Calu3 (cell line): Measurements from ENCODE around the gene GLB1L. TPM values are rescaled to one million over a fixed set of nuclear protein-coding genes. Genes with fewer than 3 reads are reported as not detected.

Source experiments
- Bru-seq: library from RNA; stranded (reverse); fragments of 400-500 nt; gene quantifications from one replicate; lab custom pipeline; 2021; lab: Mats Ljungman, UMichigan
- BruChase-seq, 2 experiments: library from RNA; stranded (reverse); fragments of 400-500 nt; gene quantifications; one replicate each; lab custom pipeline; 2021; lab: Mats Ljungman, UMichigan
- BruUV-seq: library from RNA; stranded (reverse); fragments of 400-500 nt; replicated peaks from 2 replicates; lab custom pipeline; 2021; lab: Mats Ljungman, UMichigan
- CTCF ChIA-PET: fragments of 300-600 bp; sonication (Branson Sonifier 250); formaldehyde crosslinking; loops from one replicate; lab custom pipeline; 2022; ENCODE audit warnings: antibody characterized with exemption; lab: Charles Lee
- DNase-seq: peaks from one replicate; pipeline ENCODE4 v3.0.0; 2022
- H3K27ac Mint-ChIP-seq: one replicate; pipeline ENCODE4 v1.8.0; 2022; ENCODE audit warnings: mixed read lengths; ENCODE audit not compliant: unreplicated experiment
- H3K27me3 Mint-ChIP-seq: one replicate; pipeline ENCODE4 v1.8.0; 2022; ENCODE audit warnings: mixed read lengths; ENCODE audit not compliant: unreplicated experiment
- H3K36me3 Mint-ChIP-seq: one replicate; pipeline ENCODE4 v1.8.0; 2022; ENCODE audit warnings: mild to moderate bottlenecking, moderate library complexity, mixed read lengths; ENCODE audit not compliant: insufficient read depth, unreplicated experiment
- H3K4me1 Mint-ChIP-seq: one replicate; pipeline ENCODE4 v1.8.0; 2022; ENCODE audit warnings: mild to moderate bottlenecking, low read depth, mixed read lengths; ENCODE audit not compliant: unreplicated experiment
- H3K4me3 Mint-ChIP-seq: one replicate; pipeline ENCODE4 v1.8.0; 2022; ENCODE audit warnings: mild to moderate bottlenecking, low read depth, moderate library complexity, mixed read lengths; ENCODE audit not compliant: unreplicated experiment
- H3K9me3 Mint-ChIP-seq: one replicate; pipeline ENCODE4 v1.8.0; 2022; ENCODE audit warnings: low read depth, mixed read lengths; ENCODE audit not compliant: unreplicated experiment
- CTCF ChIP-seq: fragments of 200-600 bp; IDR thresholded peaks from one replicate; pipeline ENCODE4 v1.8.0; 2022; ENCODE audit warnings: antibody characterized with exemption; ENCODE audit not compliant: unreplicated experiment
- intact Hi-C: fragments of 100-400 bp; cut with micrococcal nuclease; formaldehyde crosslinking; loops from one replicate; pipeline ENCODE4 v1.10.0; 2022; ENCODE audit not compliant: unreplicated experiment
- long read RNA-seq: library from polyadenylated mRNA; stranded (forward); transcript quantifications from one replicate; pipeline ENCODE4 v2.0.0, GENCODE V29; 2022
- total RNA-seq: library from RNA; stranded (reverse); gene quantifications from 2 replicates; pipeline ENCODE4 v1.2.3, GENCODE V29; 2022

Gene GLB1L
- total RNA-seq (7.6 and 12.1 TPM in 2 replicates), Bru-seq, nascent RNA (percentile 42 among the genes with signal in this experiment), BruChase-seq, experiment 1, labeled RNA remaining after a 6-hour chase (percentile 49 among the genes with signal in this experiment), BruChase-seq, experiment 2, labeled RNA remaining after a 2-hour chase (percentile 44 among the genes with signal in this experiment)
- long read RNA-seq, transcript GLB1L-202 (17 exons, 2,574 nt) = major isoform, 5 of 14 reads
- long read RNA-seq, partial matches to known transcripts = 3 of 14 reads
- long read RNA-seq, other reads (novel, unspliced or antisense) = 6 of 14 reads

- DNase-seq = peak; percentile 94
- intact Hi-C loops = no loop called here
- Mint-ChIP-seq H3K36me3 (peaks cover 42% of the 10 kb centered on the region), H3K9me3 (no peaks in the 10 kb centered on the region), H3K4me1 (peaks cover 24% of the 10 kb centered on the region), H3K4me3 (peak within 1 kb of the TSS; percentile 79), H3K27me3 (no peaks in the 10 kb centered on the region), H3K27ac (peak within 1 kb of the TSS; percentile 79)
- CTCF ChIA-PET = interaction anchor here (0.6 to 1.7 kb wide), 10 partner anchors 8 to 50 kb away, joined by 3 to 7 read pairs (median 3); partner anchors contain the start of genes ANKZF1, ATG9A, DNAJB2 and TUBA4A
- TF ChIP-seq CTCF = no peak
- BruUV-seq = no TSS peak
Measured at GRCh38 chr2:219245148-219245898, at the start of gene GLB1L, which contains the start of gene STK16. TSS of gene GLB1L (minus strand) at chr2:219245444. CDS start at chr2:219243573, 1,871 bp downstream. TSS of gene STK16 (plus strand) at chr2:219245479. CDS start at chr2:219246000, 521 bp downstream.

GRCh38 chr2:219294356-219295351 lies 49.4 kb upstream of the GLB1L start:
- peak; percentile 94 for DNase-seq
- CTCF ChIA-PET = interaction anchor here (0.5 to 2.6 kb wide), 18 partner anchors 13 to 419 kb away, joined by 3 to 41 read pairs (median 6); partner anchors contain the start of genes ANKZF1, ATG9A, CNPPD1 and DNAJB2
- intact Hi-C loops = loop anchor here (5.0 kb wide), 2 partner anchors 42 to 117 kb away; partner anchors contain the start of genes CNPPD1, RETREG2, TUBA4A and TUBA4B
- H3K36me3 Mint-ChIP-seq = peaks cover 8% of the 10 kb centered on the region
- H3K27me3 Mint-ChIP-seq = peaks cover 15% of the 10 kb centered on the region
- H3K4me1 Mint-ChIP-seq = peaks cover 6% of the 10 kb centered on the region
- H3K4me3 Mint-ChIP-seq = peak overlapping the region; percentile 53
- no peak overlapping the region for H3K27ac Mint-ChIP-seq
- H3K9me3 Mint-ChIP-seq = no peaks in the 10 kb centered on the region
- BruUV-seq = no TSS peak
- TF ChIP-seq CTCF = peak; percentile 99

GRCh38 chr2:219293736-219294231 lies 48.5 kb upstream of the GLB1L start:
- H3K27ac Mint-ChIP-seq = no peak overlapping the region
- no peaks in the 10 kb centered on the region for H3K9me3 Mint-ChIP-seq
- no peak for DNase-seq
- H3K4me3 Mint-ChIP-seq = peak overlapping the region; percentile 53
- CTCF ChIA-PET = interaction anchor here (0.6 to 1.5 kb wide), 2 partner anchors 123 to 247 kb away, joined by 3 to 8 read pairs; no protein-coding TSS in a partner anchor
- intact Hi-C loops = no loop called here
- no TSS peak for BruUV-seq
- peaks cover 7% of the 10 kb centered on the region for H3K4me1 Mint-ChIP-seq
- peaks cover 10% of the 10 kb centered on the region for H3K27me3 Mint-ChIP-seq
- no peak for TF ChIP-seq CTCF
- H3K36me3 Mint-ChIP-seq = peaks cover 8% of the 10 kb centered on the region
